IMR-90 (cell line): ENCODE data around the gene PLXND1. TPM values are rescaled to one million over a fixed set of nuclear protein-coding genes. Genes with fewer than 3 reads are reported as not detected.

Source experiments
- ATAC-seq: fragments of 200-7000 bp; cut with Tn5 transposase; 2 replicates; pipeline ENCODE4 v1.9.1; 2020; ENCODE audit warnings: low read depth, mild to moderate bottlenecking, moderate library complexity
- BruUV-seq: library from RNA; stranded (reverse); fragments of 400-500 nt; replicated peaks from 2 replicates; lab custom pipeline; 2021; lab: Mats Ljungman, UMichigan
- CTCF ChIA-PET: fragments of 300-600 bp; formaldehyde crosslinking; extraction: SDS; loops from one replicate; lab custom pipeline; 2021; ENCODE audit warnings: antibody characterized with exemption; lab: Yijun Ruan, JAX
- POLR2A ChIA-PET: fragments of 300-600 bp; sonication (Branson Sonifier 250); formaldehyde crosslinking; loops from one replicate; lab custom pipeline; 2022; ENCODE audit warnings: antibody characterized with exemption; ENCODE audit not compliant: unreplicated experiment; lab: Charles Lee
- DNase-seq: peaks from one replicate; pipeline ENCODE4 v3.0.0; 2013
- H2AFZ ChIP-seq: replicated peaks from 2 replicates; pipeline ENCODE3; 2013; ENCODE audit warnings: low read length, mild to moderate bottlenecking; ENCODE audit not compliant: poor library complexity
- H2AK5ac ChIP-seq: 2 replicates; pipeline ENCODE4 v1.6.1; 2013; ENCODE audit warnings: low read depth, low read length, inconsistent platforms
- H2AK9ac ChIP-seq: replicated peaks from 2 replicates; pipeline ENCODE3; 2013; ENCODE audit warnings: mild to moderate bottlenecking, low read depth, low read length, moderate library complexity; ENCODE audit not compliant: poor library complexity
- H2BK120ac ChIP-seq: 2 replicates; pipeline ENCODE4 v1.6.1; 2013; ENCODE audit warnings: low read depth, low read length, inconsistent platforms
- H2BK15ac ChIP-seq: 3 replicates; pipeline ENCODE4 v1.6.1; 2013; ENCODE audit warnings: low read depth, low read length, inconsistent platforms
- H2BK20ac ChIP-seq: 2 replicates; pipeline ENCODE4 v1.6.1; 2013; ENCODE audit warnings: low read depth, mild to moderate bottlenecking, inconsistent platforms, low read length, moderate library complexity
- H2BK5ac ChIP-seq: 2 replicates; pipeline ENCODE4 v1.6.1; 2013; ENCODE audit warnings: mild to moderate bottlenecking, low read depth, low read length, inconsistent platforms; ENCODE audit not compliant: poor library complexity, severe bottlenecking
- H3K14ac ChIP-seq: replicated peaks from 2 replicates; pipeline ENCODE4 v1.6.1; 2013; ENCODE audit warnings: low read depth, low read length, inconsistent platforms
- H3K18ac ChIP-seq: 2 replicates; pipeline ENCODE4 v1.6.1; 2013; ENCODE audit warnings: low read depth, low read length, control low read depth
- H3K23ac ChIP-seq: 2 replicates; pipeline ENCODE4 v1.6.1; 2013; ENCODE audit warnings: low read depth, low read length, inconsistent platforms
- H3K27ac ChIP-seq: 2 replicates; pipeline ENCODE4 v1.5.1; 2013; ENCODE audit warnings: mild to moderate bottlenecking, control low read depth, low read length; ENCODE audit not compliant: insufficient read depth
- H3K27me3 ChIP-seq: 2 replicates; pipeline ENCODE4 v1.6.1; 2013; ENCODE audit warnings: low read length; ENCODE audit not compliant: control insufficient read depth, insufficient read depth
- H3K36me3 ChIP-seq: 2 replicates; pipeline ENCODE4 v1.6.1; 2013; ENCODE audit warnings: low read length, mixed read lengths; ENCODE audit not compliant: control insufficient read depth, insufficient read depth
- H3K4ac ChIP-seq: 2 replicates; pipeline ENCODE4 v1.6.1; 2013; ENCODE audit warnings: low read depth, low read length, inconsistent platforms
- H3K4me1 ChIP-seq: 2 replicates; pipeline ENCODE4 v1.6.1; 2013; ENCODE audit warnings: low read length, mixed read lengths; ENCODE audit not compliant: control insufficient read depth, insufficient read depth
- H3K4me2 ChIP-seq: 2 replicates; pipeline ENCODE4 v1.6.1; 2013; ENCODE audit warnings: low read depth, mild to moderate bottlenecking, control low read depth, low read length, moderate library complexity
- H3K4me3 ChIP-seq: 2 replicates; pipeline ENCODE4 v1.5.1; 2013; ENCODE audit warnings: low read depth, mild to moderate bottlenecking, control low read depth, low read length, moderate library complexity; ENCODE audit not compliant: insufficient read depth
- H3K56ac ChIP-seq: 2 replicates; pipeline ENCODE4 v1.6.1; 2013; ENCODE audit warnings: low read length, inconsistent platforms; ENCODE audit not compliant: insufficient read depth; ENCODE audit errors: extremely low read depth
- H3K79me1 ChIP-seq, 2 experiments: 2 replicates each; pipeline ENCODE4 v1.6.1; 2013; ENCODE audit warnings: low read length in 2 of 2, inconsistent platforms in 1 of 2, low read depth in 1 of 2
- H3K9ac ChIP-seq: 2 replicates; pipeline ENCODE4 v1.6.1; 2013; ENCODE audit warnings: low read depth, low read length, control low read depth
- H3K9me1 ChIP-seq: 2 replicates; pipeline ENCODE4 v1.6.1; 2013; ENCODE audit warnings: low read length, inconsistent platforms; ENCODE audit not compliant: insufficient read depth
- H3K9me3 ChIP-seq: 2 replicates; pipeline ENCODE4 v1.6.1; 2013; ENCODE audit warnings: low read length; ENCODE audit not compliant: control insufficient read depth, insufficient read depth
- H4K20me1 ChIP-seq: 2 replicates; pipeline ENCODE4 v1.6.1; 2013; ENCODE audit warnings: low read length, inconsistent platforms; ENCODE audit not compliant: insufficient read depth
- H4K5ac ChIP-seq: 2 replicates; pipeline ENCODE4 v1.6.1; 2013; ENCODE audit warnings: mild to moderate bottlenecking, low read depth, low read length, control low read depth
- H4K8ac ChIP-seq, 2 experiments: 2 replicates each; pipeline ENCODE4 v1.6.1; 2013; ENCODE audit warnings: low read depth in 2 of 2, low read length in 2 of 2, control low read depth in 1 of 2, inconsistent platforms in 1 of 2
- H4K91ac ChIP-seq: 2 replicates; pipeline ENCODE4 v1.6.1; 2013; ENCODE audit warnings: low read depth, low read length, inconsistent platforms; ENCODE audit not compliant: insufficient read depth
- BHLHE40 ChIP-seq: fragments of 150-350 bp; IDR thresholded peaks from 2 replicates; pipeline ENCODE4 v1.6.1; 2016; ENCODE audit warnings: mild to moderate bottlenecking, low read depth, low read length
- CEBPB ChIP-seq: IDR thresholded peaks from 2 replicates; pipeline ENCODE4 v1.6.1; 2012; ENCODE audit warnings: low read depth, low read length, improper control_type of control experiment
- CHD1 ChIP-seq: IDR thresholded peaks from 2 replicates; pipeline ENCODE4 v1.6.1; 2012; ENCODE audit warnings: low read depth, low read length, improper control_type of control experiment
- FOS ChIP-seq: fragments of 150-350 bp; IDR thresholded peaks from 2 replicates; pipeline ENCODE4 v1.6.1; 2016; ENCODE audit warnings: low read depth, low read length
- MAFK ChIP-seq: IDR thresholded peaks from 2 replicates; pipeline ENCODE4 v1.6.1; 2012; ENCODE audit warnings: low read depth, low read length, improper control_type of control experiment
- MAZ ChIP-seq: IDR thresholded peaks from 2 replicates; pipeline ENCODE4 v1.6.1; 2012; ENCODE audit warnings: low read depth, mild to moderate bottlenecking, low read length, improper control_type of control experiment, moderate library complexity, borderline replicate concordance
- MXI1 ChIP-seq: IDR thresholded peaks from 2 replicates; pipeline ENCODE4 v1.6.1; 2012; ENCODE audit warnings: low read depth, mild to moderate bottlenecking, low read length, moderate library complexity, borderline replicate concordance
- NFE2L2 ChIP-seq: fragments of 150-350 bp; IDR thresholded peaks from 2 replicates; pipeline ENCODE4 v1.6.1; 2016; ENCODE audit warnings: low read depth, mild to moderate bottlenecking, low read length
- POLR2A ChIP-seq: IDR thresholded peaks from 2 replicates; pipeline ENCODE4 v1.6.1; 2012; ENCODE audit warnings: mild to moderate bottlenecking, low read depth, low read length
- RAD21 ChIP-seq: IDR thresholded peaks from 2 replicates; pipeline ENCODE4 v1.6.1; 2012; ENCODE audit warnings: low read length, improper control_type of control experiment
- RCOR1 ChIP-seq: IDR thresholded peaks from 2 replicates; pipeline ENCODE4 v1.6.1; 2012; ENCODE audit warnings: mild to moderate bottlenecking, low read length, improper control_type of control experiment; ENCODE audit not compliant: insufficient replicate concordance
- RFX5 ChIP-seq: IDR thresholded peaks from 2 replicates; pipeline ENCODE4 v1.8.0; 2012; ENCODE audit warnings: low read depth, mild to moderate bottlenecking, low read length, moderate library complexity
- SMC3 ChIP-seq: fragments of 150-350 bp; IDR thresholded peaks from 2 replicates; pipeline ENCODE4 v1.6.1; 2016; ENCODE audit warnings: low read depth, mild to moderate bottlenecking, antibody characterized with exemption, low read length, moderate library complexity
- WGBS, 2 experiments: methylation state at CpG; one replicate each; pipeline versions ENCODE4 v1.1.5 to v1.1.7; 2013; ENCODE audit warnings: missing lambda C conversion rate in 2 of 2; ENCODE audit not compliant: insufficient read length in 1 of 2; ENCODE audit errors: extremely low coverage in 2 of 2; 5-methylcytosine and 5-hydroxymethylcytosine counted together
- dilution Hi-C: fragments of 300-500 bp; cut with HindIII; formaldehyde crosslinking; loops from one replicate; pipeline ENCODE4 v1.14.3; 2018; ENCODE audit warnings: low sequenced_read_pairs; ENCODE audit not compliant: unreplicated experiment
- in situ Hi-C: fragments of 300-500 bp; cut with MboI; formaldehyde crosslinking; loops from 3 replicates; pipeline ENCODE4 v1.14.3; 2019; ENCODE audit warnings: low sequenced_read_pairs, inconsistent platforms, mixed read lengths
- intact Hi-C: fragments of 100-400 bp; cut with micrococcal nuclease; formaldehyde crosslinking; loops from 2 replicates; pipeline ENCODE4 v1.10.0; 2022
- polyA plus RNA-seq, 3 experiments: library from polyadenylated mRNA; depleted of rRNA; stranded (reverse); fragments of >200 nt; gene quantifications; 2 replicates each; pipeline ENCODE4 v1.2.3, GENCODE V29; 2012; ENCODE audit warnings: low replicate concordance in 1 of 3
- total RNA-seq: library from RNA; depleted of rRNA; stranded (reverse); fragments of >200 nt; gene quantifications from 2 replicates; pipeline ENCODE4 v1.2.3, GENCODE V29; 2012
- TF ChIP-seq, protein P1 (sequence below): conservative IDR thresholded peaks from 2 replicates; pipeline ENCODE4 v1.5.1; 2012; ENCODE audit warnings: mild to moderate bottlenecking, low read depth, low read length, improper control_type of control experiment
- TF ChIP-seq, protein P2 (sequence below): fragments of 150-350 bp; IDR thresholded peaks from 2 replicates; pipeline ENCODE4 v1.6.1; 2016; ENCODE audit warnings: low read depth, mild to moderate bottlenecking, low read length, moderate library complexity, borderline replicate concordance
- TF ChIP-seq, protein P3 (sequence below): fragments of 150-350 bp; IDR thresholded peaks from 2 replicates; pipeline ENCODE4 v1.6.1; 2017; ENCODE audit warnings: mild to moderate bottlenecking, antibody characterized with exemption, low read length, low read depth

The PLXND1 gene
- total and polyA plus RNA-seq, 2 of the 4 experiments (the other 2 are of a cell fraction), result 19.2 to 67.1 TPM

DNA sequence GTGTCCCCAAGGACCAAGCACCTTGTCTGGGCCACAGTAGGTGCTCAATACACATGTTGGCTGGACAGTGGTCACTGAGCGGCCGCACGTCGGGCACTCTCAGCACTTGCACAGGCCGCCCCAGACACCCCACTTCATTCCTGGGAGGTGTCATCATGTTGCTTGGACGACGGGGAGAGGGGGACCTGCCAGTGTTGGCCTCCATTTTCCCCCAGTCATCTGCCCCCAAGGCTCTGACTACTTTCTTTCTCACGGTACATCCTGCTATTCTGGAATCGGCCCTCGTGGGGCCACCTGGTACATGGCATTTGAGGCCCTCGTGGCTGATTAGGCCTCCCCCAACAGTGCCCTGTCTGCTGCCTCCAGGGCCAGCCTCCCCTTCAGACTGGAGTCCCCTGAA lies 79.2 kb downstream of the PLXND1 start:
- Histone ChIP-seq H4K8ac (no peak overlapping the region), H4K91ac (no peak overlapping the region), H3K9ac (no peak overlapping the region), H3K27me3 (no peaks in the 10 kb centered on the region), H3K9me3 (no peaks in the 10 kb centered on the region), H2BK5ac (no peak overlapping the region), H3K27ac (no peak overlapping the region), H2BK120ac (no peak overlapping the region), H4K5ac (no peak overlapping the region), H3K23ac (no peak overlapping the region), H3K79me1 (no peaks in the 10 kb centered on the region), H2BK15ac (no peak overlapping the region), H3K4ac (no peak overlapping the region), H3K18ac (no peak overlapping the region), H3K4me1 (peaks cover 13% of the 10 kb centered on the region), H3K36me3 (no peaks in the 10 kb centered on the region), H2BK20ac (no peak overlapping the region), H3K9me1 (peaks cover 8% of the 10 kb centered on the region), H2AFZ (no peak overlapping the region), H3K56ac (no peak overlapping the region), H3K4me2 (no peak overlapping the region), H3K4me3 (no peak overlapping the region), H2AK5ac (no peak overlapping the region), H3K14ac (no peak overlapping the region), H4K20me1 (no peaks in the 10 kb centered on the region), H2AK9ac (no peak overlapping the region)
- CTCF ChIA-PET, result no interaction called here
- TF ChIP-seq, protein P1, sequence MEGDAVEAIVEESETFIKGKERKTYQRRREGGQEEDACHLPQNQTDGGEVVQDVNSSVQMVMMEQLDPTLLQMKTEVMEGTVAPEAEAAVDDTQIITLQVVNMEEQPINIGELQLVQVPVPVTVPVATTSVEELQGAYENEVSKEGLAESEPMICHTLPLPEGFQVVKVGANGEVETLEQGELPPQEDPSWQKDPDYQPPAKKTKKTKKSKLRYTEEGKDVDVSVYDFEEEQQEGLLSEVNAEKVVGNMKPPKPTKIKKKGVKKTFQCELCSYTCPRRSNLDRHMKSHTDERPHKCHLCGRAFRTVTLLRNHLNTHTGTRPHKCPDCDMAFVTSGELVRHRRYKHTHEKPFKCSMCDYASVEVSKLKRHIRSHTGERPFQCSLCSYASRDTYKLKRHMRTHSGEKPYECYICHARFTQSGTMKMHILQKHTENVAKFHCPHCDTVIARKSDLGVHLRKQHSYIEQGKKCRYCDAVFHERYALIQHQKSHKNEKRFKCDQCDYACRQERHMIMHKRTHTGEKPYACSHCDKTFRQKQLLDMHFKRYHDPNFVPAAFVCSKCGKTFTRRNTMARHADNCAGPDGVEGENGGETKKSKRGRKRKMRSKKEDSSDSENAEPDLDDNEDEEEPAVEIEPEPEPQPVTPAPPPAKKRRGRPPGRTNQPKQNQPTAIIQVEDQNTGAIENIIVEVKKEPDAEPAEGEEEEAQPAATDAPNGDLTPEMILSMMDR, result no peak
- TF ChIP-seq SMC3 (no peak), RFX5 (no peak), NFE2L2 (no peak), BHLHE40 (no peak), CEBPB (no peak), CHD1 (no peak), FOS (no peak), MXI1 (no peak), MAZ (no peak), POLR2A (no peak), MAFK (no peak), RAD21 (no peak), RCOR1 (no peak)
- TF ChIP-seq, protein P2, sequence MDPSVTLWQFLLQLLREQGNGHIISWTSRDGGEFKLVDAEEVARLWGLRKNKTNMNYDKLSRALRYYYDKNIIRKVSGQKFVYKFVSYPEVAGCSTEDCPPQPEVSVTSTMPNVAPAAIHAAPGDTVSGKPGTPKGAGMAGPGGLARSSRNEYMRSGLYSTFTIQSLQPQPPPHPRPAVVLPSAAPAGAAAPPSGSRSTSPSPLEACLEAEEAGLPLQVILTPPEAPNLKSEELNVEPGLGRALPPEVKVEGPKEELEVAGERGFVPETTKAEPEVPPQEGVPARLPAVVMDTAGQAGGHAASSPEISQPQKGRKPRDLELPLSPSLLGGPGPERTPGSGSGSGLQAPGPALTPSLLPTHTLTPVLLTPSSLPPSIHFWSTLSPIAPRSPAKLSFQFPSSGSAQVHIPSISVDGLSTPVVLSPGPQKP, result no peak
- TF ChIP-seq, protein P3, sequence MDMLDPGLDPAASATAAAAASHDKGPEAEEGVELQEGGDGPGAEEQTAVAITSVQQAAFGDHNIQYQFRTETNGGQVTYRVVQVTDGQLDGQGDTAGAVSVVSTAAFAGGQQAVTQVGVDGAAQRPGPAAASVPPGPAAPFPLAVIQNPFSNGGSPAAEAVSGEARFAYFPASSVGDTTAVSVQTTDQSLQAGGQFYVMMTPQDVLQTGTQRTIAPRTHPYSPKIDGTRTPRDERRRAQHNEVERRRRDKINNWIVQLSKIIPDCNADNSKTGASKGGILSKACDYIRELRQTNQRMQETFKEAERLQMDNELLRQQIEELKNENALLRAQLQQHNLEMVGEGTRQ, result no peak
- intact Hi-C loops (no loop called here), in situ Hi-C loops (no loop called here), dilution Hi-C loops (no loop called here)
- no peak for DNase-seq
- no peak for ATAC-seq
- WGBS, 2 experiments, result 90% methylated on average over 8 of the region's 11 CpGs; no CpG with 5 or more reads in 1 of the 2 experiments
- no TSS peak for BruUV-seq
- POLR2A ChIA-PET, result no interaction called here
